ENCODE measurements around the gene TMEM100. TPM values are rescaled to one million over a fixed set of nuclear protein-coding genes. Genes with fewer than 3 reads are reported as not detected.
"Not testable (repeated sequence)": the region's sequence is repeated elsewhere in the genome, so short reads cannot be mapped to it uniquely, and the experiment has no call there.

Gene TMEM100
- polyA plus RNA-seq, 3 donors from 2014 or later: not detected

DNA sequence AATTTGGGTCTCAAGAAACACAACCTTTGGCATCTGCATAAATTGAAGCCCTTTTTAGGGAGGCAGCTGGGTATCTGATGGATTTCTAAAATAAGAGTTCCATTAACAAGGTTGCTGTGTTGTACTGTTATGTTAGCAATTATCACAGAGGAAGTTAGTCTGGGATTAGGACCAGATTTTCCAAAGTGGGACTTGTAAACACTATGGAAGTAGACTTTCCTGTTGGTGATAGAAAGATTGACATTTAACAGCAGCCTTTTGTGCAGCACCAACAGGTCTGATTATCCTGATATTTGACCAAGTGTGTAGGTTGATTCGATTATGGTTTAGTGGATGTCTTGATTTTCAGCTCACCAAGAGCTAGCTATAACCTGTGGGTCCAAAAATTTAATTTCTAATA, 46.4 kb downstream of the TMEM100 start:
- H3K9me3 Mint-ChIP-seq: peaks cover 0 to 2% (median 0%) of the 10 kb centered on the region in 6 donors
- peaks cover 3 to 6% (median 3%) of the 10 kb centered on the region in 3 donors for H3K27me3 Mint-ChIP-seq (ENCODE audit: low read depth in 3 of 3)
- no peak overlapping the region for H3K27ac Mint-ChIP-seq
- no peak overlapping the region for H3K4me3 Mint-ChIP-seq
- H3K4me1 Mint-ChIP-seq: no peaks in the 10 kb centered on the region
- no peak for DNase-seq
- H3K36me3 Mint-ChIP-seq: no peaks in the 10 kb centered on the region

GRCh38 chr17:55673743-55674506, 48.7 kb downstream of the TMEM100 start:
- no peaks in the 10 kb centered on the region for H3K36me3 Mint-ChIP-seq
- H3K9me3 Mint-ChIP-seq: peaks cover 0 to 2% (median 0%) of the 10 kb centered on the region in 6 donors
- H3K27me3 Mint-ChIP-seq (ENCODE audit: low read depth in 3 of 3): peaks cover 3 to 12% (median 5%) of the 10 kb centered on the region in 3 donors
- no peak overlapping the region for H3K27ac Mint-ChIP-seq
- no peak overlapping the region for H3K4me3 Mint-ChIP-seq
- no peak for DNase-seq
- H3K4me1 Mint-ChIP-seq: no peaks in the 10 kb centered on the region

GRCh38 chr17:55672585-55673501, 49.8 kb downstream of the TMEM100 start:
- peaks cover 0 to 2% (median 0%) of the 10 kb centered on the region in 6 donors for H3K9me3 Mint-ChIP-seq
- H3K27me3 Mint-ChIP-seq (ENCODE audit: low read depth in 3 of 3): peaks cover 2 to 12% (median 5%) of the 10 kb centered on the region in 3 donors
- H3K27ac Mint-ChIP-seq: no peak overlapping the region
- H3K36me3 Mint-ChIP-seq: no peaks in the 10 kb centered on the region
- no peaks in the 10 kb centered on the region for H3K4me1 Mint-ChIP-seq
- H3K4me3 Mint-ChIP-seq: no peak overlapping the region
- DNase-seq: no peak

- H3K27me3 Mint-ChIP-seq (ENCODE audit: low read depth in 3 of 3): peaks cover 5 to 14% (median 5%) of the 10 kb centered on the region in 3 donors
- H3K27ac Mint-ChIP-seq, H3K4me3 Mint-ChIP-seq, DNase-seq, H3K9me3 Mint-ChIP-seq, H3K36me3 Mint-ChIP-seq, H3K4me1 Mint-ChIP-seq: not testable (repeated sequence)
These were observed 50.7 kb downstream of the TMEM100 start for GRCh38 chr17:55672010-55672409.

Other genes with a start within 250 kb of the TMEM100 start
- not detected for gene SMIM36, start 211.4 kb downstream of the TMEM100 start, polyA plus RNA-seq
- gene PCTP, start 28.2 kb upstream of the TMEM100 start, polyA plus RNA-seq: 10 to 100 TPM in 2 of 3 donors, 1 to 10 TPM in 1; 8.9 to 17.3 (median 11.6) TPM

All from immature natural killer cell (primary cell).